Heart left ventricle (tissue), 13 donors: ENCODE data around the gene TAOK2.

Experiments used
- CTCF ChIP-seq, 12 donors: fragments of 200-600 bp; sonication (generic) in 4 of 12; IDR thresholded peaks; one replicate each; pipeline versions ENCODE4 v1.5.0 to v1.8.0; 2018 to 2022; ENCODE audit warnings: antibody characterized with exemption in 12 of 12, mild to moderate bottlenecking in 5 of 12
- POLR2A ChIP-seq, 2 donors: fragments of 450-650 bp; IDR thresholded peaks; one replicate each; pipeline ENCODE4 v1.6.1; 2017; ENCODE audit warnings: antibody characterized with exemption in 2 of 2, mild to moderate bottlenecking in 2 of 2, moderate library complexity in 2 of 2
- donor health status: ischemic (EF 13 %, LVEDD 7.1; RV severe dilation, severe dysfunction).
- donor health status: DM: no; HTN: yes; CAD: no.
- donor health status: DM: no; HTN: no; CAD: no.
- donor health status: ischemic (EF 25% LVEDD 6.9; RV normal size, moderate dysfunction).
- donor health status: ischemic (EF 25% LVEDD 5.7; RV mildly dilated, moderate dysfunction).
- donor health status: ischemic (EF 35%, LVEDD 5.7; RV mildly dilated, moderate dysfunction).
- donor health status: nonischemic (EF 11% LVEDD 7.7; RV severe dilation, severe dysfunction).
- donor health status: DM: yes; HTN: yes; CAD: no.
- donor health status: PGD.
- donor health status: ischemic (EF 29% LVEDD 5.4; RV normal size, mild dysfunction).
- donor health status: nonischemic (EF 23%, LVEDD 6.1; RV moderate dilation, normal function).

- TF ChIP-seq CTCF (IDR thresholded peaks at IDR 0.05) (no peak), POLR2A (IDR thresholded peaks at IDR 0.05) (no peak)
Observed at GRCh38 chr16:29994600-29995323, 21.1 kb downstream of the TAOK2 start.
